Stimulated activated CD8-positive, alpha-beta memory T cell treated with anti-CD3 and anti-CD28 coated beads, Interleukin-4, amount 100 ng/mL, for 48 hours (primary cell): ENCODE measurements around the gene C2CD4C.

ENCODE experiments used
- DNase-seq: peaks from one replicate; pipeline ENCODE4 v3.0.0-alpha.2; 2020

Gene C2CD4C

GRCh38 chr19:379796-380195 is 29.2 kb downstream of the C2CD4C start:
- no peak for DNase-seq

GRCh38 chr19:378706-379105 is 30.2 kb downstream of the C2CD4C start:
- no peak for DNase-seq

GRCh38 chr19:377801-378581 is 31.0 kb downstream of the C2CD4C start:
- no peak for DNase-seq

DNA sequence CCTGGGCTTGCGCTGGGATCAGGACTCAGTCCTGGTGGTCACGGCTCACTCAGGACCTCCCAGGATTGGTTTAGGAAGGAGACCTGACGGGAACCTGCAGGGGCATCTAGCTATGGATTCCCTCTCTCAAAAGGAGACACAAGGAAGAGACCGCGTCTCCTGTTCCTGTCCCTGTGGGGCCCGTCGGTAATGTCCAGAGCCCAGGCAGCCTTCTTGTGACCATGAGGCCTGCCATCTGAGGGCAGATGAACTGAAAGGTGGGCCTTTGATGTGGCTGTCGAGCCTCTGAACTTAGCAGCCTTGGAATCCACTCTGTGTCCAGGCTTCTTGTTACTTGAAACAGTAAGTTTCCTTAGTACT is 32.9 kb downstream of the C2CD4C start:
- no peak for DNase-seq

DNA sequence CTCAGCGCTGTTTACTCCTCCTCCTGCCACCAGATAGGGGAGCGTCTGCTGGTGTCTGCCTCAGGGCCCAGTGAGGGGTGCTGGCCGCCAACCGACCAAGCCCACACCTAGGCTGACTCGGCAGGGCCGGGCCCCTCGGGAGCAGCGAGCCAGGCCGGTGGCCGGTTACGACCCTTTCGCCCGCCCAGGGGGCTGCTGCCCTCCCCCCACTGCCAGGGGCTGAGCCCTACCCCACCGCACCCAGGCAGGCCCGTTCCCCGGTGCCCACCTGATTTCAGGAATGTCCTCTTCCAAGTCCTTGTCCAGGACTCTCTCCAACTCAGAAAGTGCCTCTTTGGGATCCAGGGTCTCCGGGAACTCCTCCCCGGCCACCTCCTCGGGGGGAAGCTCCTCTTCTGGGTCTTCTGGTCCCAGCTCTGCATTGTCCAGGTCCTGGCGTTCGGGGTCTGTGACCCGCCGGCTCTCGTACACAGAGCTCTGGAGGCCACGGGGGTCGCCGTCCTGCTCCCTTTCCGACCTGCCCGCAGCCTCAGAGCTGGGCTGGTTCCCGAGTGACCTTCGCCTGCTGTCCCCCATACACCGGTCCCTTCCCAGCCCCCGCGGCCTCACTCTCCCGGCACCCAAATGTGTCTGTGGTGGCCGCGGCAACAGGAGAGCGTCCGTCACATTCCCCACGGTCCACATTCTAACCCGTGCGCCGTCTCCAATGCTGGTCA is 33.4 kb downstream of the C2CD4C start:
- DNase-seq = no peak

- no peak for DNase-seq
Observed at GRCh38 chr19:374886-375235, 34.1 kb downstream of the C2CD4C start.

DNA sequence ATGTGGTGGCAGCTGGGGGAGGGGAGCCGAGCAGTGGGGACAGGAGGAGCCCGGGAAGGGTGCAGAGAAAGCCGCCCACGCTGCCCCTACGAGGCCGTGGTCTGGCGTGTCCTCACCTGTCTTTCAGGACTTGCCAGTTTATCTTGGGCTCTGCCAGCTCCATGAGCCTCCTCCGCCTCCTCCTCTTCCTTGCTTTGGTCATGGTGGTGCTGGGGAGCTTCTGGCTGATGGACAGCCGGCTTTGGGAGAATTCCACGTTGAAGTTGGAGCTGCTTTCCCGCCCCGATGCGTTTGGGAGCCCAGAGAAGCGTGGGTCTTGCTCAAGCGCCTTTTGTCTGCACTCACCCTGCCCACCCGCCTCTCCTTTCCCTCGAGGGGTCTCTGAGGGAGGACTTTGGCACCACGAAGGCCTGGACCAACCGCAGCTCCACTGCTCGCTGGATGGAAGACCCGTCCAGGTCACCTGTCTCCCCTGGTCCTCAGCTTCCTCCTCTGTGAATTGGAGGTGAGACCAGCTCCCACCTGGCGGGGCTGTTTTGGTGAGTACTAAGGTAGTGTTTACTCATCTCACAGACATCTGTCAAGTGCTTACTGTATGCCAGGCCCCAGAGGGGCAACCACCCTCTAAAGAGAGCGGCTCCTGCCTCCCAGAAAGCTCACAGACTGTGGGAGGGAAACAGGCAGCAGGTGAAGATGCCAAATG is 34.6 kb downstream of the C2CD4C start:
- no peak for DNase-seq

DNA sequence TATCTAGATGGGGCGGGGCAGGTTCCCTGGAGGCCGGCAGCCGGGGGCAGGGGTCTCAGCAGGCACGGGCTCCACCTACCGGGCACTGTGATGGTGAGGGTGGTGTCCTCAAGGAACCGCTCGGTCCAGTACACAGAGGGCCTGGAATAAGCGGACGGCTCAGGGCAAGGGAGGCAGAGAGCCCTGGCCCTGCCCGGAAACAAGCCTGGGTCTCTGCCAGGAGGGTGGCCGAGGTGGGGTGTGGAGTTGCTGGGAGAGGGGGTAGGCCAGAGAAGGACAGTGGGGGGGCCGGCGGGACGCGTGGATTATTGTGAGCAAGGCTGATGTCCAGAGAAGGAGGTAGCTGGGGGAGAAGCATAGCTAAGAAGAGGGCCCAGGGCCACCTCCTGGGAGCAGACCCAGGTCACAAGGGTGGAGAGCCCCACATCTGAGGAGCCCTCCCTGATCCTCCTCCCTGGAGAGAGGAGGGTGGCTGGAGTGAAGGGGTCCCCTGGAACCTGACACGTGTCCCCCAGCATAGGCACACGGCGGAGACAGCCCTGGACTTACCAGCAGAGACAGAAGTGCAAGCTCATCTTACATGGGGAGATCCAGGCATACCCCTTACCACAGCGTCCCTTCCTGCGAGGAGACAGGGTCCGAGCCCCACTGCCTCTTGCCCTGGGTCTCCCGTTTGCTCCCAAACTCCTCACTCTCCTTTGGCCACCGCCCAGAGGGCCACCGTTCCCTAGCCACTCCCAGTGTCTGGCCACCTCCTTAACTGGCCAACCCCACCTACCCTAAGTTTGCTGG is 35.4 kb downstream of the C2CD4C start:
- no peak for DNase-seq

DNA sequence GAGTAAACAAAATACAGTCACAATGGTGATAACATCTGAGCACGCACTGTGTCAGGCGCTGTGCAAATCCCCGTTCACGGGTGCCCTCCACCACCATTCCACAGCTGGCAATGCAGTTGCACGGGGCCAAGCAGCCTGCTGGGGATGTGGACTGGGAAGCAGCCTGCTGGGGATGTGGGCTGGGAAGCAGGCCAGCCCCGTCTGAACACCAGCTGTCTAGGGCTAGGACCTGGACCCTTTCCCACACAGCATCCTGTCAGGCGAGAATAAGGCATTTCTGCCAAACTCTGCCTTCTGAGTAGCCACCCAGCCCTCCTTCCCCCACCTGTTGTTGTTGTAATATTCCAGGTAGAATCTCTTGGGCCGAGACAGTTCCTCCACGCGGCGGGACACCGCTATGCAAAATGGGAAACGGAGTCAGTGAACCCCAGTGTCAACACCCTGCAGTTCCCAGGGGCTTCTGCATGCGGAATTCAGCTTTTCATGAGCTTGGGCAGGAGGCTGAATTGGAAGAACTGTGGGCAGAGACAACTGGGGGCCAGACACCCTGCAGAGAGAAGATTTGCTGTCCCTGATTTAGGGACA is 36.5 kb downstream of the C2CD4C start:
- DNase-seq = no peak

GRCh38 chr19:371501-372168 is 37.3 kb downstream of the C2CD4C start:
- DNase-seq = no peak

DNA sequence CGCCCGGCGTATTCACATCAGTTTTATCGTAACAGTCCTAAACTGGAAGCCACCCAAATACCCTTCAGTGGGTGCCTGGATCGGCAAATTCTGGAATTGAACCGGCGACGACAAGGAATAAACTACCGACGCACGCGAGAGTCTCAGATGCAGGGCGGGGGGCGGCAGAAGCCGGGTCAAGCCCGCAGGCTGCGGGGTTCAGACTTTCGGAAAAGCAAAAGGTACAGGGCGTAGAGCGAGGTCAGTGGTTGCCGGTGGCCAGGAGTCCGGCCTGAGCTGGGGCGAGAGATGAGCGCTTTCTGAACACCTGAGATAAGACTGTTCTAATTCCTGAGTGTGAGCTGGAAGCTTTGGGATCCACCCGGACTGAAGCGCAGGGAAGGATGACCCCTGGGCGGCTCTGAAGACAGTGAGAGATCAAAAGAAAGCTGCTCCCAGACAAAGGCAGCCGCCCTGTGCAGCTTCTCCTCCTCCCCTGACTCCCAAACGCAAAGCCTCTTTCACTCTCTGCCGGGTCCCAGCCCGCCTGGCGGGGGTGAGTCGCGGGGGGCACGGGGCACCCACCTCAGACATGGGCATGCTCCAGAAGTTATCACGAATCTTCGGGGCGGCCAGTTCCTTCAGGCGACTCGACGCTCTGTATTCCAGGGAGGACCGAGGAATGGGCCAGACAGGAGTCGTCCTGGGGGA is 38.2 kb downstream of the C2CD4C start:
- no peak for DNase-seq

DNA sequence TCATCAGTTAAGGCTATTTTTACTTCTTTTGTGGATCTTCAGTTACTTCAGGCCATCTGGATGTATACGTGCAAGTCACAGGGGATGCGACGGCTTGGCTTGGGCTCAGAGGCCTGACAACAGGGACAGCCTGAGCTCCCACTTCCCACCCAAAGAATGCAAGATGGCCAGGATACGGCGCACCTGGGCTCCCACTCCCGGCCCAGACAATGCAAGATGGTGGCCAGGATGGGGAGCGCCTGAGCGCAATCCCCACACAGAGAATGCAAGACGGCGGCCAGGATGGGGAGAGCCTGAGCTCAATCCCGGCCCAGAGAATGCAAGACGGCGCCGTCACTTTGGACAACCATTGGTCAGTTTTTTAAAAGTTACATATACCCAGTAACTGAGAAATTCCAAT is 39.1 kb downstream of the C2CD4C start:
- no peak for DNase-seq

DNA sequence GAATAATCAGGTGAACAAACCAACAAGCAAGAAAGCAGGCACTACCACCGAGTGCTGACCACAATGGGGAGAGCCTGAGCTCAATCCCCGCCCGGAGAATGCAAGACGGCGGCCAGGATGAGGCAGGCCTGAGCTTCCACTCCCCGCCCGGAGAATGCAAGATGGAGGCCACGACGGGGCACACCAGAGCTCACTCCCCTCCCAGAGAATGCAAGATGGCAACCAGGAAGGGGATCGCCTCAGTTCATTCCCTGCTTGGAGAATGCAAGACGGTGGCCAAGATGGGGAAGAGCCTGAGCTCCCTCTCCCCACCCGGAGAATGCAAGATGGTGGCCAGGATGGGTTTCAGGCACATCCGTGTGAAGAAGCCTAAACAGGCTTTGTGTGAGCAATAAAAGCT is 39.7 kb downstream of the C2CD4C start:
- DNase-seq = no peak

DNA sequence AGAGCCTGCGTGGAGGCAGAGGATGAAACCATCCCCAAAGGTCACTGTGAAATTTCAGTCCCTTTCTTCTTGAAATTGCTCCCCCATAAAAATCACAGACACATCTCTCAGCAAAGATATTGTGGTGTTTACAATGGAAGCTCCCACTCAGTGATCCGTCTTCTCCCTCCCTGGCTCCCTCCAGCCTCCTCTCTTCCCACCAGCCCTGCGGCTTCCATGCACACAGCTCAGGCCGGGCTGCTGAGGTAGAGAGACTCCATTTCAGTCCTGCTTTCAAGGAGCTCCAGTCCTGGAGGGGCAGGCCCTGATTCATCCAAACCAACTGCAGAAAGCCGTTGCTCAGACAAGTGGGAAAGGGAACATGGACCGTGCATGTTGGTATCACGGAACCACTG is 40.3 kb downstream of the C2CD4C start:
- DNase-seq = no peak

GRCh38 chr19:367963-368629 is 40.9 kb downstream of the C2CD4C start:
- DNase-seq = no peak

GRCh38 chr19:367561-367960 is 41.4 kb downstream of the C2CD4C start:
- DNase-seq = no peak

- DNase-seq = no peak
Observed at GRCh38 chr19:366951-367350, 42.0 kb downstream of the C2CD4C start.

- no peak for DNase-seq
Observed at GRCh38 chr19:366205-366783, 42.7 kb downstream of the C2CD4C start.

DNA sequence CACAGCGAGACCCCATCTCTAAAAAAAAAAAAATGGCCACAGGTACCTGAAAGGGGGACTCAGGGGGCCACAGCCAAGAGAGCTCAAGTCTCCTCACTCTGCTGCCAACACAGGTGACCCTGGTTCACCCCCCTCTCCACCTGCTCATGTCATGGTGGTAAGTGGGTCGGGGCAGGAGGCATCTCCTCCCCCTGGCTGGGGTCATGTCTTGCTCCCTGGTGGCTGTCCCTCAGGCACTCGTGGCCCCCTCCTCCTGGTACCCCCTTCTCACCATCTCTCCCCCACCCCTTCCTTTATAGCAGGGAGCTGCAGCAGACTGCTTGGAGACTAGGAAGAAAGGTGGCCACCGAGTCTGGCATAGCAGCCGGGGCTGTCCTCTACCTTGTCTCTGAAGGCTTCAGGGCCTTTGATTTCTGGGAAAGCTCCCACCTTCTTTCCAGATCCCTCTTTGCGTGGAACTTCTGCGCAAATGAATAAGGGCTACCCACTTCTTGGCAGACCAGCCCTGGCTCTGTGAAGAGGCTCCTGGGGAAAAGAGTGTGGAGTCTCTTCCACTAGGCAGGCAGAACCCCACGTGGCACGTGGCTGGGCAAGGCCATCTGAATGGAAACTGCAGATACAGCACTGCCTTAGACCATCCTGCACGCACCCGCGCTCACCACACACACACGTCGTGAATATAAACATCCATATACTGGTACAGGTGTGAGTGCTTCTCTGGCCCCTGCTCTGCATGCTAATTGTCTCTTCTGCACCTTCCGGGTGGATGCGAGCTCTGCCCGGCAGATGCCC is 44.3 kb downstream of the C2CD4C start:
- DNase-seq = no peak

DNA sequence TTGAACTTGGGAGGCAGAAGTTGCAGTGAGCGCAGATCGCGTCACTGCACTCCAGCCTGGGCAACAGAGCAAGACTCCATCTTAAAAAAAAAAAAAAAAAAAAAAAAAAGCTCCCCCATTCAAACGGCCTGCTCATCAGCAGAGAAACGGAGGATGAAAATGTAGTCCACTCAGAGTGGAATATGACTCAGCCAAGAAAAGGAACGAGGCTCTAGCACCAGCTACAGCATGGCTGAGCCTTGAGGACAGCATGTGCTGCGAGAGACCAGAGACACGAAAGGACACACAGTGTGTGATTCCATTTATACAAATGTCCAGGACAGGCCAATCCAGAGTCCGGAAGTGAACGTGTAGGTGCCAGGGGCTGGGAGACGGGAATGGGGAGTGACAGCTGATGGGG is 46.3 kb downstream of the C2CD4C start:
- DNase-seq = no peak
